Eye (tissue), 1 donor: Measurements from ENCODE around the gene TRIM41.
"Not testable (repeated sequence)": the region's sequence is repeated elsewhere in the genome, so short reads cannot be mapped to it uniquely, and the experiment has no call there.

Experiments
- DNase-seq: peaks from one replicate; pipeline ENCODE4 v3.0.0-alpha.2; 2015

TRIM41 gene

GRCh38 chr5:181212080-181212479 is 11.0 kb upstream of the TRIM41 start:
- no peak for DNase-seq

GRCh38 chr5:181212934-181213333 is 10.1 kb upstream of the TRIM41 start:
- no peak for DNase-seq

- DNase-seq, result not testable (repeated sequence)
Observed at GRCh38 chr5:181214249-181214648, 8.8 kb upstream of the TRIM41 start.

GRCh38 chr5:181215997-181216989 is 6.8 kb upstream of the TRIM41 start:
- DNase-seq, result no peak

GRCh38 chr5:181217111-181217802 is 5.8 kb upstream of the TRIM41 start:
- DNase-seq, result peak; percentile 73

GRCh38 chr5:181217803-181218062 is 5.3 kb upstream of the TRIM41 start:
- no peak for DNase-seq

- DNase-seq, result no peak
Observed at GRCh38 chr5:181218795-181219124, 4.3 kb upstream of the TRIM41 start.

GRCh38 chr5:181219262-181220177 is 3.6 kb upstream of the TRIM41 start:
- no peak for DNase-seq

- DNase-seq, result no peak
Observed at GRCh38 chr5:181220178-181220515, 2.9 kb upstream of the TRIM41 start.

- no peak for DNase-seq
Observed at GRCh38 chr5:181221105-181221791, 1.8 kb upstream of the TRIM41 start.

GRCh38 chr5:181221792-181222629 is 1.1 kb upstream of the TRIM41 start:
- DNase-seq, result peak; percentile 98

- DNase-seq, result no peak
Observed at GRCh38 chr5:181222630-181223057, 437 bp upstream of the TRIM41 start.

- DNase-seq, result peak; percentile 92
Observed at GRCh38 chr5:181223729-181224389, 778 bp downstream of the TRIM41 start.

- DNase-seq, result no peak
Observed at GRCh38 chr5:181224390-181225229, 1.5 kb downstream of the TRIM41 start.

- no peak for DNase-seq
Observed at GRCh38 chr5:181229996-181230395, 6.9 kb downstream of the TRIM41 start.

GRCh38 chr5:181230551-181230950 is 7.5 kb downstream of the TRIM41 start:
- DNase-seq, result no peak

GRCh38 chr5:181231432-181231831 is 8.4 kb downstream of the TRIM41 start:
- DNase-seq, result no peak

- DNase-seq, result no peak
Observed at GRCh38 chr5:181232593-181232992, 9.5 kb downstream of the TRIM41 start.

GRCh38 chr5:181233088-181233800 is 10.2 kb downstream of the TRIM41 start:
- DNase-seq, result no peak
